DOHH2 (cell line): ENCODE results near the gene MBD6.

Source experiments
- H3F3A ChIP-seq: fragments of 200-600 bp; sonication (generic), shearing (Covaris generic); 2 replicates; pipeline ENCODE4 v1.6.0; 2016; ENCODE audit warnings: antibody characterized with exemption, mild to moderate bottlenecking; ENCODE audit not compliant: control insufficient read depth, insufficient read depth
- H3K27ac ChIP-seq: fragments of 200-600 bp; sonication (generic); 2 replicates; pipeline ENCODE4 v1.5.1; 2014; ENCODE audit warnings: low read depth, mild to moderate bottlenecking, low read length, moderate library complexity
- H3K27me3 ChIP-seq: fragments of 200-600 bp; sonication (generic); 2 replicates; pipeline ENCODE4 v1.6.1; 2014; ENCODE audit warnings: mild to moderate bottlenecking, low read length, mixed read lengths; ENCODE audit not compliant: control insufficient read depth
- H3K36me3 ChIP-seq: fragments of 200-600 bp; sonication (generic); 2 replicates; pipeline ENCODE4 v1.6.1; 2014; ENCODE audit warnings: mild to moderate bottlenecking, low read length, moderate library complexity, mixed read lengths; ENCODE audit not compliant: control insufficient read depth
- H3K4me1 ChIP-seq: fragments of 200-600 bp; sonication (generic); 2 replicates; pipeline ENCODE4 v1.6.1; 2014; ENCODE audit warnings: mild to moderate bottlenecking, low read length, mixed read lengths; ENCODE audit not compliant: control insufficient read depth
- H3K4me2 ChIP-seq: fragments of 200-600 bp; sonication (generic); 2 replicates; pipeline ENCODE4 v1.6.0; 2014; ENCODE audit warnings: mild to moderate bottlenecking, low read length, moderate library complexity
- H3K4me3 ChIP-seq: fragments of 200-600 bp; sonication (generic); 2 replicates; pipeline ENCODE4 v1.5.1; 2014; ENCODE audit warnings: mild to moderate bottlenecking, low read length, mixed read lengths
- H3K79me2 ChIP-seq: fragments of 200-600 bp; sonication (generic); 2 replicates; pipeline ENCODE4 v1.6.1; 2014; ENCODE audit warnings: mild to moderate bottlenecking, low read length, mixed read lengths; ENCODE audit not compliant: control insufficient read depth
- H3K9me2 ChIP-seq: fragments of 200-600 bp; sonication (generic); replicated peaks from 2 replicates; pipeline ENCODE4 v1.6.1; 2014; ENCODE audit warnings: mild to moderate bottlenecking, low read length, mixed read lengths; ENCODE audit not compliant: control insufficient read depth
- H3K9me3 ChIP-seq: fragments of 200-600 bp; sonication (generic); 2 replicates; pipeline ENCODE4 v1.6.1; 2014; ENCODE audit warnings: antibody characterized with exemption, low read length, mixed read lengths; ENCODE audit not compliant: control insufficient read depth, insufficient read depth
- H4K20me1 ChIP-seq: fragments of 200-600 bp; sonication (generic); 2 replicates; pipeline ENCODE4 v1.6.0; 2014; ENCODE audit warnings: low read depth, mild to moderate bottlenecking, antibody characterized with exemption, low read length, moderate library complexity; ENCODE audit not compliant: control insufficient read depth, insufficient read depth
- CTCF ChIP-seq: fragments of 200-600 bp; sonication (generic); IDR thresholded peaks from one replicate; pipeline ENCODE4 v1.5.1; 2014; ENCODE audit warnings: antibody characterized with exemption, mild to moderate bottlenecking, low read depth, low read length; ENCODE audit not compliant: poor library complexity, severe bottlenecking
- EZH2phosphoT487 ChIP-seq: fragments of 200-600 bp; sonication (generic); IDR thresholded peaks from 2 replicates; pipeline ENCODE4 v1.6.1; 2017; ENCODE audit warnings: borderline replicate concordance, mild to moderate bottlenecking, antibody characterized with exemption, low read length, moderate library complexity, mixed read lengths

Gene MBD6

GRCh38 chr12:57524814-57525614 lies 2.4 kb downstream of the MBD6 start:
- peak overlapping the region; percentile 97 for H3K27ac ChIP-seq

GRCh38 chr12:57525615-57526383 lies 3.2 kb downstream of the MBD6 start:
- Histone ChIP-seq H3K27me3 (no peaks in the 10 kb centered on the region), H3K4me2 (no peak overlapping the region), H3K27ac (no peak overlapping the region), H3K79me2 (peaks cover 25% of the 10 kb centered on the region), H3K4me1 (peaks cover 32% of the 10 kb centered on the region), H3K36me3 (peaks cover 70% of the 10 kb centered on the region), H3K9me3 (no peaks in the 10 kb centered on the region), H3K9me2 (no peaks in the 10 kb centered on the region), H4K20me1 (no peaks in the 10 kb centered on the region), H3F3A (peaks cover 12% of the 10 kb centered on the region), H3K4me3 (no peak overlapping the region)
- TF ChIP-seq CTCF, result no peak
- no peak for TF ChIP-seq EZH2phosphoT487

More at GRCh38 chr12:57524814-57525614, 2.4 kb downstream of the MBD6 start:
- Histone ChIP-seq H3K9me2 (no peaks in the 10 kb centered on the region), H3K36me3 (peaks cover 64% of the 10 kb centered on the region), H3K4me3 (peak overlapping the region; percentile 84), H3K4me1 (peaks cover 33% of the 10 kb centered on the region), H3K79me2 (peaks cover 28% of the 10 kb centered on the region), H3K27me3 (no peaks in the 10 kb centered on the region), H3K4me2 (peak overlapping the region; percentile 92), H3F3A (peaks cover 12% of the 10 kb centered on the region), H4K20me1 (no peaks in the 10 kb centered on the region), H3K9me3 (no peaks in the 10 kb centered on the region)
- no peak for TF ChIP-seq EZH2phosphoT487
- no peak for TF ChIP-seq CTCF

GRCh38 chr12:57526477-57527126 lies 4.0 kb downstream of the MBD6 start:
- Histone ChIP-seq H3K36me3 (peaks cover 76% of the 10 kb centered on the region), H3F3A (peaks cover 7% of the 10 kb centered on the region), H3K4me3 (no peak overlapping the region), H3K4me2 (no peak overlapping the region), H4K20me1 (no peaks in the 10 kb centered on the region), H3K9me3 (no peaks in the 10 kb centered on the region), H3K79me2 (peaks cover 25% of the 10 kb centered on the region), H3K27me3 (no peaks in the 10 kb centered on the region), H3K9me2 (no peaks in the 10 kb centered on the region), H3K4me1 (peaks cover 24% of the 10 kb centered on the region), H3K27ac (no peak overlapping the region)
- TF ChIP-seq CTCF (no peak), EZH2phosphoT487 (no peak)
